Thyroid gland (tissue), 4 donors: ENCODE data around the gene RIPOR3.
"Not testable (repeated sequence)": the region's sequence is repeated elsewhere in the genome, so short reads cannot be mapped to it uniquely, and the experiment has no call there.

Experiments used
- POLR2A ChIP-seq, 2 donors: fragments of 450-650 bp; IDR thresholded peaks; one replicate each; pipeline ENCODE4 v1.6.1; 2017; ENCODE audit warnings: antibody characterized with exemption in 2 of 2, mild to moderate bottlenecking in 2 of 2, moderate library complexity in 1 of 2
- TF ChIP-seq, protein P1 (sequence below), 6 experiments: fragments of 200-600 bp in 3 of 6; fragments of 450-650 bp in 3 of 6; sonication (generic) in 3 of 6; IDR thresholded peaks; one replicate each; pipeline ENCODE4 v1.5.1; 2016 to 2019; ENCODE audit warnings: antibody characterized with exemption in 6 of 6, mild to moderate bottlenecking in 2 of 6, inconsistent platforms in 1 of 6, moderate library complexity in 1 of 6

DNA sequence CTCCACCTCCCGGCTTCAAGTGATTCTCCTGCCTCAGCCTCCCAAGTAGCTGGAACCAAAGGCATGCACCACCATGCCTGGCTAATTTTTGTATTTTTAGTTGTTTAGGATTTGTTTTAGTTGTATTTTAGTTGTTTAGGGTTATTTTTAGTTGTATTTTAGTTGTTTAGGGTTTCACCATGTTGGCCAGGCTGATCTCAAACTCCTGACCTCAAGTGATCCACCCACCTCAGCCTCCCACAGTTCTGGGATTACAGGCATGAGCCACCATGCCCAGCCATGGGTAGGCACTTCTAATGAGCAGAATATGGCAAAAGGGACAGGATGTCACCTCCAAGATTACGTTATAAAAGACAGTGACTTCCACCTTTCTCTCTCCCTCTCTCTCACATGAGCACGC, 20.3 kb downstream of the RIPOR3 start:
- TF ChIP-seq, protein P1, sequence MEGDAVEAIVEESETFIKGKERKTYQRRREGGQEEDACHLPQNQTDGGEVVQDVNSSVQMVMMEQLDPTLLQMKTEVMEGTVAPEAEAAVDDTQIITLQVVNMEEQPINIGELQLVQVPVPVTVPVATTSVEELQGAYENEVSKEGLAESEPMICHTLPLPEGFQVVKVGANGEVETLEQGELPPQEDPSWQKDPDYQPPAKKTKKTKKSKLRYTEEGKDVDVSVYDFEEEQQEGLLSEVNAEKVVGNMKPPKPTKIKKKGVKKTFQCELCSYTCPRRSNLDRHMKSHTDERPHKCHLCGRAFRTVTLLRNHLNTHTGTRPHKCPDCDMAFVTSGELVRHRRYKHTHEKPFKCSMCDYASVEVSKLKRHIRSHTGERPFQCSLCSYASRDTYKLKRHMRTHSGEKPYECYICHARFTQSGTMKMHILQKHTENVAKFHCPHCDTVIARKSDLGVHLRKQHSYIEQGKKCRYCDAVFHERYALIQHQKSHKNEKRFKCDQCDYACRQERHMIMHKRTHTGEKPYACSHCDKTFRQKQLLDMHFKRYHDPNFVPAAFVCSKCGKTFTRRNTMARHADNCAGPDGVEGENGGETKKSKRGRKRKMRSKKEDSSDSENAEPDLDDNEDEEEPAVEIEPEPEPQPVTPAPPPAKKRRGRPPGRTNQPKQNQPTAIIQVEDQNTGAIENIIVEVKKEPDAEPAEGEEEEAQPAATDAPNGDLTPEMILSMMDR (IDR thresholded peaks at IDR 0.05) = not testable (repeated sequence)
- TF ChIP-seq POLR2A (IDR thresholded peaks at IDR 0.05) = not testable (repeated sequence)
